IMR-90 (cell line): ENCODE data around the gene NDUFA3. TPM values are rescaled to one million over a fixed set of nuclear protein-coding genes. Genes with fewer than 3 reads are reported as not detected.

Experiments
- ATAC-seq: fragments of 200-7000 bp; cut with Tn5 transposase; 2 replicates; pipeline ENCODE4 v1.9.1; 2020; ENCODE audit warnings: low read depth, mild to moderate bottlenecking, moderate library complexity
- BruUV-seq: library from RNA; stranded (reverse); fragments of 400-500 nt; replicated peaks from 2 replicates; lab custom pipeline; 2021; lab: Mats Ljungman, UMichigan
- CTCF ChIA-PET: fragments of 300-600 bp; formaldehyde crosslinking; extraction: SDS; loops from one replicate; lab custom pipeline; 2021; ENCODE audit warnings: antibody characterized with exemption; lab: Yijun Ruan, JAX
- POLR2A ChIA-PET: fragments of 300-600 bp; sonication (Branson Sonifier 250); formaldehyde crosslinking; loops from one replicate; lab custom pipeline; 2022; ENCODE audit warnings: antibody characterized with exemption; ENCODE audit not compliant: unreplicated experiment; lab: Charles Lee
- DNase-seq: peaks from one replicate; pipeline ENCODE4 v3.0.0; 2013
- H2AFZ ChIP-seq: replicated peaks from 2 replicates; pipeline ENCODE3; 2013; ENCODE audit warnings: low read length, mild to moderate bottlenecking; ENCODE audit not compliant: poor library complexity
- H2AK5ac ChIP-seq: 2 replicates; pipeline ENCODE4 v1.6.1; 2013; ENCODE audit warnings: low read depth, low read length, inconsistent platforms
- H2AK9ac ChIP-seq: replicated peaks from 2 replicates; pipeline ENCODE3; 2013; ENCODE audit warnings: mild to moderate bottlenecking, low read depth, low read length, moderate library complexity; ENCODE audit not compliant: poor library complexity
- H2BK120ac ChIP-seq: 2 replicates; pipeline ENCODE4 v1.6.1; 2013; ENCODE audit warnings: low read depth, low read length, inconsistent platforms
- H2BK15ac ChIP-seq: 3 replicates; pipeline ENCODE4 v1.6.1; 2013; ENCODE audit warnings: low read depth, low read length, inconsistent platforms
- H2BK20ac ChIP-seq: 2 replicates; pipeline ENCODE4 v1.6.1; 2013; ENCODE audit warnings: low read depth, mild to moderate bottlenecking, inconsistent platforms, low read length, moderate library complexity
- H2BK5ac ChIP-seq: 2 replicates; pipeline ENCODE4 v1.6.1; 2013; ENCODE audit warnings: mild to moderate bottlenecking, low read depth, low read length, inconsistent platforms; ENCODE audit not compliant: poor library complexity, severe bottlenecking
- H3K14ac ChIP-seq: replicated peaks from 2 replicates; pipeline ENCODE4 v1.6.1; 2013; ENCODE audit warnings: low read depth, low read length, inconsistent platforms
- H3K18ac ChIP-seq: 2 replicates; pipeline ENCODE4 v1.6.1; 2013; ENCODE audit warnings: low read depth, low read length, control low read depth
- H3K23ac ChIP-seq: 2 replicates; pipeline ENCODE4 v1.6.1; 2013; ENCODE audit warnings: low read depth, low read length, inconsistent platforms
- H3K27ac ChIP-seq: 2 replicates; pipeline ENCODE4 v1.5.1; 2013; ENCODE audit warnings: mild to moderate bottlenecking, control low read depth, low read length; ENCODE audit not compliant: insufficient read depth
- H3K27me3 ChIP-seq: 2 replicates; pipeline ENCODE4 v1.6.1; 2013; ENCODE audit warnings: low read length; ENCODE audit not compliant: control insufficient read depth, insufficient read depth
- H3K36me3 ChIP-seq: 2 replicates; pipeline ENCODE4 v1.6.1; 2013; ENCODE audit warnings: low read length, mixed read lengths; ENCODE audit not compliant: control insufficient read depth, insufficient read depth
- H3K4ac ChIP-seq: 2 replicates; pipeline ENCODE4 v1.6.1; 2013; ENCODE audit warnings: low read depth, low read length, inconsistent platforms
- H3K4me1 ChIP-seq: 2 replicates; pipeline ENCODE4 v1.6.1; 2013; ENCODE audit warnings: low read length, mixed read lengths; ENCODE audit not compliant: control insufficient read depth, insufficient read depth
- H3K4me2 ChIP-seq: 2 replicates; pipeline ENCODE4 v1.6.1; 2013; ENCODE audit warnings: low read depth, mild to moderate bottlenecking, control low read depth, low read length, moderate library complexity
- H3K4me3 ChIP-seq: 2 replicates; pipeline ENCODE4 v1.5.1; 2013; ENCODE audit warnings: low read depth, mild to moderate bottlenecking, control low read depth, low read length, moderate library complexity; ENCODE audit not compliant: insufficient read depth
- H3K56ac ChIP-seq: 2 replicates; pipeline ENCODE4 v1.6.1; 2013; ENCODE audit warnings: low read length, inconsistent platforms; ENCODE audit not compliant: insufficient read depth; ENCODE audit errors: extremely low read depth
- H3K79me1 ChIP-seq, 2 experiments: 2 replicates each; pipeline ENCODE4 v1.6.1; 2013; ENCODE audit warnings: low read length in 2 of 2, inconsistent platforms in 1 of 2, low read depth in 1 of 2
- H3K9ac ChIP-seq: 2 replicates; pipeline ENCODE4 v1.6.1; 2013; ENCODE audit warnings: low read depth, low read length, control low read depth
- H3K9me1 ChIP-seq: 2 replicates; pipeline ENCODE4 v1.6.1; 2013; ENCODE audit warnings: low read length, inconsistent platforms; ENCODE audit not compliant: insufficient read depth
- H3K9me3 ChIP-seq: 2 replicates; pipeline ENCODE4 v1.6.1; 2013; ENCODE audit warnings: low read length; ENCODE audit not compliant: control insufficient read depth, insufficient read depth
- H4K20me1 ChIP-seq: 2 replicates; pipeline ENCODE4 v1.6.1; 2013; ENCODE audit warnings: low read length, inconsistent platforms; ENCODE audit not compliant: insufficient read depth
- H4K5ac ChIP-seq: 2 replicates; pipeline ENCODE4 v1.6.1; 2013; ENCODE audit warnings: mild to moderate bottlenecking, low read depth, low read length, control low read depth
- H4K8ac ChIP-seq, 2 experiments: 2 replicates each; pipeline ENCODE4 v1.6.1; 2013; ENCODE audit warnings: low read depth in 2 of 2, low read length in 2 of 2, control low read depth in 1 of 2, inconsistent platforms in 1 of 2
- H4K91ac ChIP-seq: 2 replicates; pipeline ENCODE4 v1.6.1; 2013; ENCODE audit warnings: low read depth, low read length, inconsistent platforms; ENCODE audit not compliant: insufficient read depth
- CEBPB ChIP-seq: IDR thresholded peaks from 2 replicates; pipeline ENCODE4 v1.6.1; 2012; ENCODE audit warnings: low read depth, low read length, improper control_type of control experiment
- CHD1 ChIP-seq: IDR thresholded peaks from 2 replicates; pipeline ENCODE4 v1.6.1; 2012; ENCODE audit warnings: low read depth, low read length, improper control_type of control experiment
- CTCF ChIP-seq: conservative IDR thresholded peaks from 2 replicates; pipeline ENCODE4 v1.5.1; 2012; ENCODE audit warnings: mild to moderate bottlenecking, low read depth, low read length, improper control_type of control experiment
- MAFK ChIP-seq: IDR thresholded peaks from 2 replicates; pipeline ENCODE4 v1.6.1; 2012; ENCODE audit warnings: low read depth, low read length, improper control_type of control experiment
- MAZ ChIP-seq: IDR thresholded peaks from 2 replicates; pipeline ENCODE4 v1.6.1; 2012; ENCODE audit warnings: low read depth, mild to moderate bottlenecking, low read length, improper control_type of control experiment, moderate library complexity, borderline replicate concordance
- POLR2A ChIP-seq: IDR thresholded peaks from 2 replicates; pipeline ENCODE4 v1.6.1; 2012; ENCODE audit warnings: mild to moderate bottlenecking, low read depth, low read length
- SMC3 ChIP-seq: fragments of 150-350 bp; IDR thresholded peaks from 2 replicates; pipeline ENCODE4 v1.6.1; 2016; ENCODE audit warnings: low read depth, mild to moderate bottlenecking, antibody characterized with exemption, low read length, moderate library complexity
- WGBS, 2 experiments: methylation state at CpG; one replicate each; pipeline versions ENCODE4 v1.1.5 to v1.1.7; 2013; ENCODE audit warnings: missing lambda C conversion rate in 2 of 2; ENCODE audit not compliant: insufficient read length in 1 of 2; ENCODE audit errors: extremely low coverage in 2 of 2; 5-methylcytosine and 5-hydroxymethylcytosine counted together
- dilution Hi-C: fragments of 300-500 bp; cut with HindIII; formaldehyde crosslinking; loops from one replicate; pipeline ENCODE4 v1.14.3; 2018; ENCODE audit warnings: low sequenced_read_pairs; ENCODE audit not compliant: unreplicated experiment
- in situ Hi-C: fragments of 300-500 bp; cut with MboI; formaldehyde crosslinking; loops from 3 replicates; pipeline ENCODE4 v1.14.3; 2019; ENCODE audit warnings: low sequenced_read_pairs, inconsistent platforms, mixed read lengths
- intact Hi-C: fragments of 100-400 bp; cut with micrococcal nuclease; formaldehyde crosslinking; loops from 2 replicates; pipeline ENCODE4 v1.10.0; 2022
- polyA plus RNA-seq, 3 experiments: library from polyadenylated mRNA; depleted of rRNA; stranded (reverse); fragments of >200 nt; gene quantifications; 2 replicates each; pipeline ENCODE4 v1.2.3, GENCODE V29; 2012; ENCODE audit warnings: low replicate concordance in 1 of 3
- total RNA-seq: library from RNA; depleted of rRNA; stranded (reverse); fragments of >200 nt; gene quantifications from 2 replicates; pipeline ENCODE4 v1.2.3, GENCODE V29; 2012

The NDUFA3 gene
- total and polyA plus RNA-seq, 2 of the 4 experiments (the other 2 are of a cell fraction): 7.9 to 85.0 TPM

GRCh38 chr19:54104998-54105715 is 2.5 kb downstream of the NDUFA3 start:
- TSS peak; percentile 18 for BruUV-seq
- TF ChIP-seq POLR2A (no peak), CHD1 (no peak), SMC3 (no peak), MAFK (no peak), MAZ (no peak), CEBPB (no peak), CTCF (no peak)
- ChIA-PET CTCF (no interaction called here), POLR2A (no interaction called here)
- Histone ChIP-seq H3K27ac (no peak overlapping the region), H4K91ac (no peak overlapping the region), H2BK15ac (no peak overlapping the region), H3K9ac (no peak overlapping the region), H3K23ac (no peak overlapping the region), H3K9me1 (no peaks in the 10 kb centered on the region), H2BK120ac (no peak overlapping the region), H3K9me3 (no peaks in the 10 kb centered on the region), H3K27me3 (no peaks in the 10 kb centered on the region), H3K14ac (no peak overlapping the region), H2AK9ac (no peak overlapping the region), H3K4me3 (no peak overlapping the region), H3K36me3 (peaks cover 40% of the 10 kb centered on the region), H2AFZ (no peak overlapping the region), H4K20me1 (peaks cover 4% of the 10 kb centered on the region; the same call in 1 of the 2 replicates), H2BK5ac (no peak overlapping the region), H3K4me1 (no peaks in the 10 kb centered on the region), H3K4me2 (no peak overlapping the region), H2AK5ac (no peak overlapping the region), H3K56ac (no peak overlapping the region), H2BK20ac (no peak overlapping the region), H3K18ac (no peak overlapping the region), H4K5ac (no peak overlapping the region), H3K79me1 (peaks cover 4 to 29% of the 10 kb centered on the region in 2 experiments), H3K4ac (no peak overlapping the region), H4K8ac (no peak overlapping the region)
- DNase-seq (no peak), ATAC-seq (no peak)
- WGBS, 2 experiments: 96% methylated on average over 8 of the region's 11 CpGs; no CpG with 5 or more reads in 1 of the 2 experiments
- in situ Hi-C loops: loop anchor here (25.0 kb wide), 1 partner anchor 357 kb away; the partner anchor contains the start of genes CDC42EP5 and LENG9
- intact Hi-C loops: loop anchor here (10.0 kb wide), 1 partner anchor 240 kb away; the partner anchor contains the start of gene MYADM
- dilution Hi-C loops: no loop called here
